CD4-positive, alpha-beta T cell (primary cell): ENCODE results near the gene DYNC1H1. TPM values are rescaled to one million over a fixed set of nuclear protein-coding genes. Genes with fewer than 3 reads are reported as not detected.

ENCODE experiments used
- ATAC-seq: fragments of 200-7000 bp; cut with Tn5 transposase; one replicate; pipeline ENCODE4 v1.10.0; 2022; ENCODE audit warnings: mild to moderate bottlenecking; ENCODE audit not compliant: poor library complexity
- CTCF ChIA-PET: fragments of 350-600 bp; sonication (Branson Sonifier 250); formaldehyde crosslinking; loops from one replicate; lab custom pipeline; 2021; ENCODE audit warnings: antibody characterized with exemption, inconsistent platforms; lab: Charles Lee
- POLR2A ChIA-PET: fragments of 350-600 bp; sonication (Branson Sonifier 250); formaldehyde crosslinking; loops from one replicate; lab custom pipeline; 2021; ENCODE audit warnings: antibody characterized with exemption, inconsistent platforms; lab: Charles Lee
- DNase-seq, 14 experiments: peaks; one replicate each; pipeline ENCODE4 v3.0.0-alpha.2; 2013 to 2020; ENCODE audit warnings: mixed read lengths in 2 of 14
- H3K27ac ChIP-seq, 2 donors: one replicate each; pipeline versions ENCODE4 v1.5.1 to v1.7.0; 2013; ENCODE audit warnings: low read length in 2 of 2, low read depth in 1 of 2, mild to moderate bottlenecking in 1 of 2
- H3K27me3 ChIP-seq, 2 experiments: 1 replicate in 1 of 2; 2 replicates in 1 of 2; pipeline versions ENCODE4 v1.6.1 to v1.7.0; 2013; ENCODE audit warnings: low read length in 2 of 2, control low read depth in 1 of 2, mild to moderate bottlenecking in 1 of 2, moderate library complexity in 1 of 2; ENCODE audit not compliant: insufficient read depth in 2 of 2, control insufficient read depth in 1 of 2
- H3K36me3 ChIP-seq: one replicate; pipeline ENCODE4 v1.6.1; 2013; ENCODE audit warnings: low read length, control low read depth; ENCODE audit not compliant: insufficient read depth
- H3K4me1 ChIP-seq: one replicate; pipeline ENCODE4 v1.6.1; 2013; ENCODE audit warnings: low read length, control low read depth; ENCODE audit not compliant: insufficient read depth
- H3K4me3 ChIP-seq: one replicate; pipeline ENCODE4 v1.5.1; 2013; ENCODE audit warnings: mild to moderate bottlenecking, low read length, moderate library complexity
- H3K9me3 ChIP-seq, 2 experiments: 1 replicate in 1 of 2; 2 replicates in 1 of 2; pipeline versions ENCODE4 v1.6.1 to v1.7.0; 2013; ENCODE audit warnings: low read length in 2 of 2, mild to moderate bottlenecking in 2 of 2, control low read depth in 1 of 2, moderate library complexity in 1 of 2; ENCODE audit not compliant: control insufficient read depth in 1 of 2, insufficient read depth in 1 of 2
- H3K27ac Mint-ChIP-seq: one replicate; pipeline ENCODE4 v1.8.0; 2020; ENCODE audit warnings: mixed read lengths
- H3K27me3 Mint-ChIP-seq: one replicate; pipeline ENCODE4 v1.8.0; 2021; ENCODE audit warnings: mixed read lengths
- H3K36me3 Mint-ChIP-seq: one replicate; pipeline ENCODE4 v1.8.0; 2021; ENCODE audit warnings: low read depth, mixed read lengths
- H3K4me1 Mint-ChIP-seq: one replicate; pipeline ENCODE4 v1.8.0; 2021; ENCODE audit warnings: low read depth, mixed read lengths
- H3K4me3 Mint-ChIP-seq: one replicate; pipeline ENCODE4 v1.8.0; 2020; ENCODE audit warnings: mild to moderate bottlenecking, mixed read lengths
- H3K9me3 Mint-ChIP-seq: one replicate; pipeline ENCODE4 v1.8.0; 2020; ENCODE audit warnings: mixed read lengths
- CTCF ChIP-seq: fragments of 200-600 bp; IDR thresholded peaks from one replicate; pipeline ENCODE4 v1.8.0; 2022; ENCODE audit warnings: antibody characterized with exemption, mild to moderate bottlenecking
- intact Hi-C, 2 experiments: fragments of 100-400 bp; cut with DNase I in 1 of 2; cut with micrococcal nuclease in 1 of 2; formaldehyde crosslinking; loops; one replicate each; pipeline versions ENCODE4 v1.15.1 to v1.9.0; 2023 to 2025; cut with DNase I, micrococcal nuclease
- total RNA-seq, 174 experiments: library from RNA in 2 of 174; stranded (reverse) in 2 of 174; gene quantifications; one replicate each; pipeline ENCODE4 v1.2.3 and lab custom pipeline; 2021 to 2026

DYNC1H1 gene
- total RNA-seq, 2 experiments from 2014 or later = 286 to 293 TPM

- Histone ChIP-seq H3K27ac (no peak overlapping the region), H3K36me3 (peaks cover 13% of the 10 kb centered on the region), H3K4me3 (no peak overlapping the region), H3K27me3 (no peaks in the 10 kb centered on the region), H3K9me3 (no peaks in the 10 kb centered on the region), H3K4me1 (no peaks in the 10 kb centered on the region)
- intact Hi-C loops = no loop called here
- Mint-ChIP-seq H3K4me1 (no peaks in the 10 kb centered on the region), H3K27ac (no peak overlapping the region), H3K27me3 (no peaks in the 10 kb centered on the region), H3K9me3 (no peaks in the 10 kb centered on the region), H3K4me3 (no peak overlapping the region), H3K36me3 (peaks cover 11% of the 10 kb centered on the region)
- CTCF ChIA-PET = interaction anchor here (1.5 kb wide), 1 partner anchor 162 kb away, joined by 4 read pairs; no protein-coding TSS in a partner anchor
- POLR2A ChIA-PET = no interaction called here
- no peak for DNase-seq
- no peak for TF ChIP-seq CTCF
- ATAC-seq = no peak
Observed at GRCh38 chr14:101932673-101933072, 31.7 kb upstream of the DYNC1H1 start.

- CTCF ChIA-PET = interaction anchor here (1.5 kb wide), 1 partner anchor 162 kb away, joined by 4 read pairs; no protein-coding TSS in a partner anchor
- H3K27ac Mint-ChIP-seq = no peak overlapping the region
Observed at GRCh38 chr14:101933209-101933608, 31.2 kb upstream of the DYNC1H1 start.

DNA sequence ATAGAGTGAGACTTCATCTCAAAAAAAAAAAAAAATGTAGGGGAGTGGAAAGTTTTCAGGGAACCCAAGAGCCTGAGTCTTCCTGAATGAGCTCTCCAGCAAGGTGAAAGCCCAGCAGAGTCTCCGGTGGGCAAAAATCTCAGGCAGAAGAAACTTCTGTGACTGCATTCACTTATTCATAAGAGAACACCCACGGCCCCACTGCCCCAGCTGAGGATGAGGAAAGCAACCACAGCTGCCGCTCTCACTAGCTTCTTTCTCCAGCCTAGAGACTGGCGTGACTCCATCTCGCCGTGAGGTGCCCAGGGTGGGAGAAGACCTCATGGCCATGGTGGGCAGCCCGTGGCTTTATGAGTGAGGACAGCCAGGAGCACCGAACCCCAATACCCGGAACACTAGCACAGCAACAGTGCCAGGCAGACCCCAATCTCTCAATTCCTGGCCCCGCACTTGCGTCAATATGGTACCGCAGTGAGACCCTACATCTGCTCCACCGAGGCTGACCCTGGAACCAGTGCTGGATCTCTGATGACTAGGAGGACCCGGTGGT lies 29.7 kb upstream of the DYNC1H1 start:
- Histone ChIP-seq H3K36me3 (no peaks in the 10 kb centered on the region), H3K27me3 (peaks cover 0 to 6% of the 10 kb centered on the region in 2 experiments), H3K9me3 (no peaks in the 10 kb centered on the region), H3K4me3 (no peak overlapping the region), H3K4me1 (peaks cover 3% of the 10 kb centered on the region), H3K27ac (no peak overlapping the region)
- H3K27ac Mint-ChIP-seq = no peak overlapping the region
- no peak for ATAC-seq
- H3K4me1 Mint-ChIP-seq = no peaks in the 10 kb centered on the region
- no peak for DNase-seq
- peaks cover 9% of the 10 kb centered on the region for H3K27me3 Mint-ChIP-seq
- CTCF ChIA-PET = no interaction called here
- H3K4me3 Mint-ChIP-seq = no peak overlapping the region
- H3K9me3 Mint-ChIP-seq = no peaks in the 10 kb centered on the region
- TF ChIP-seq CTCF = no peak
- POLR2A ChIA-PET = no interaction called here
- H3K36me3 Mint-ChIP-seq = no peaks in the 10 kb centered on the region
- intact Hi-C loops = no loop called here

More at GRCh38 chr14:101933209-101933608, 31.2 kb upstream of the DYNC1H1 start:
- no peak for ATAC-seq
- Histone ChIP-seq H3K36me3 (peaks cover 9% of the 10 kb centered on the region), H3K4me1 (no peaks in the 10 kb centered on the region), H3K4me3 (no peak overlapping the region), H3K27ac (no peak overlapping the region), H3K9me3 (no peaks in the 10 kb centered on the region), H3K27me3 (no peaks in the 10 kb centered on the region)
- Mint-ChIP-seq H3K36me3 (peaks cover 7% of the 10 kb centered on the region), H3K27me3 (no peaks in the 10 kb centered on the region), H3K4me3 (no peak overlapping the region), H3K9me3 (no peaks in the 10 kb centered on the region), H3K4me1 (no peaks in the 10 kb centered on the region)
- no peak for DNase-seq
- POLR2A ChIA-PET = no interaction called here
- intact Hi-C loops = no loop called here
- no peak for TF ChIP-seq CTCF
